Smooth muscle cell (in vitro differentiated cells): ENCODE results near the gene SOX13. TPM values are rescaled to one million over a fixed set of nuclear protein-coding genes. Genes with fewer than 3 reads are reported as not detected.

Experiments
- DNase-seq: peaks from one replicate; lab custom pipeline; 2025; ENCODE audit not compliant: unreplicated experiment; lab: John Stamatoyannopoulos, UW
- H2AFZ ChIP-seq: fragments of 200-600 bp; sonication (generic); 2 replicates; pipeline ENCODE4 v1.6.0; 2016; ENCODE audit warnings: antibody characterized with exemption, low read depth, mild to moderate bottlenecking
- H3F3A ChIP-seq: fragments of 200-600 bp; sonication (generic); 2 replicates; pipeline ENCODE4 v1.6.0; 2017; ENCODE audit warnings: antibody characterized with exemption, low read depth
- H3K27ac ChIP-seq: fragments of 200-600 bp; sonication (generic); 2 replicates; pipeline ENCODE4 v1.5.1; 2016; ENCODE audit warnings: low read depth, mild to moderate bottlenecking
- H3K27me3 ChIP-seq: fragments of 200-600 bp; sonication (generic); 2 replicates; pipeline ENCODE4 v1.6.1; 2016; ENCODE audit warnings: low read depth, mild to moderate bottlenecking
- H3K36me3 ChIP-seq: fragments of 200-600 bp; sonication (generic); 2 replicates; pipeline ENCODE4 v1.5.1; 2016; ENCODE audit warnings: low read depth
- H3K4me1 ChIP-seq: fragments of 200-600 bp; sonication (generic); 2 replicates; pipeline ENCODE4 v1.5.1; 2016; ENCODE audit warnings: low read depth
- H3K4me2 ChIP-seq: fragments of 200-600 bp; sonication (generic); 2 replicates; pipeline ENCODE4 v1.6.0; 2016; ENCODE audit warnings: mild to moderate bottlenecking
- H3K4me3 ChIP-seq: fragments of 200-600 bp; sonication (generic); 2 replicates; pipeline ENCODE4 v1.5.1; 2016; ENCODE audit warnings: mild to moderate bottlenecking
- H3K79me2 ChIP-seq: fragments of 200-600 bp; sonication (generic); 2 replicates; pipeline ENCODE4 v1.6.0; 2016; ENCODE audit warnings: low read depth, mild to moderate bottlenecking
- H3K9ac ChIP-seq: fragments of 200-600 bp; sonication (generic); 2 replicates; pipeline ENCODE4 v1.6.0; 2016; ENCODE audit warnings: low read depth
- H3K9me3 ChIP-seq: fragments of 200-600 bp; sonication (generic); replicated peaks from 2 replicates; pipeline ENCODE4 v1.5.1; 2016; ENCODE audit warnings: low read depth
- H4K20me1 ChIP-seq: fragments of 200-600 bp; sonication (generic); 2 replicates; pipeline ENCODE4 v1.6.0; 2016; ENCODE audit warnings: low read depth
- CTCF ChIP-seq: fragments of 200-600 bp; sonication (generic); IDR thresholded peaks from 2 replicates; pipeline ENCODE4 v1.5.1; 2017; ENCODE audit warnings: borderline replicate concordance, mild to moderate bottlenecking, antibody characterized with exemption; ENCODE audit not compliant: insufficient read depth, poor library complexity, severe bottlenecking
- WGBS: methylation state at CpG from one replicate; pipeline ENCODE4 v1.1.7; 2016; ENCODE audit warnings: low lambda C conversion rate; 5-methylcytosine and 5-hydroxymethylcytosine counted together
- polyA plus RNA-seq: library from polyadenylated mRNA; unstranded; fragments of >200 nt; fragmentation: Nextera tagmentation; extraction: Ambion mirVana; gene quantifications from 2 replicates; pipeline ENCODE4 v1.2.1, GENCODE V29; 2016
- total RNA-seq: library from RNA; depleted of rRNA; stranded (reverse); fragments of >200 nt; gene quantifications from 2 replicates; pipeline ENCODE4 v1.2.3, GENCODE V29; 2014

The SOX13 gene
- total and polyA plus RNA-seq, 2 experiments from 2014 or later: 0.41 to 2.3 TPM

DNA sequence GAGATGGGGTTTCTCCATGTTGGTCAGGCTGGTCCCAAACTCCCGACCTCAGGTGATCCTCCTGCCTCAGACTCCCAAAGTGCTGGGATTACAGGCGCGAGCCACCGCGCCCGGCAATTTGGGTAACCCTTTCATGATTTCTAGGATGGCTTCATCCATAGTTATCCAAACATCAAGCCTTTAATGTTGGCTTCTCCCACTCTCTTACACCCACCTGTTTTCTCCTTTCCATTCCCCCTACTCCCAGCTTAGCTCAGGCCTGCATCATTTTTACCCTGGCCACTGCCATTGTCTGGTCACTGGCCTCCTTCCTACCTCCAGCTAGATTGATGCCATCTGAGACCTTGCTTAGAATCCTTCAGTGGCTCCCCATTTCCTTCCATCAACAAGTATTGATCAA is 2.0 kb upstream of the SOX13 start:
- no peaks in the 10 kb centered on the region for H3F3A ChIP-seq
- 81% methylated on average over 6 of the region's 6 CpGs for WGBS
- H2AFZ ChIP-seq: no peak overlapping the region
- no peak overlapping the region for H3K4me3 ChIP-seq
- H4K20me1 ChIP-seq: no peaks in the 10 kb centered on the region
- DNase-seq: no peak
- no peaks in the 10 kb centered on the region for H3K27me3 ChIP-seq
- no peak overlapping the region for H3K9ac ChIP-seq
- no peak overlapping the region for H3K27ac ChIP-seq
- H3K4me2 ChIP-seq: no peak overlapping the region
- peaks cover 13% of the 10 kb centered on the region for H3K4me1 ChIP-seq
- TF ChIP-seq CTCF: no peak
- H3K36me3 ChIP-seq: no peaks in the 10 kb centered on the region
- no peaks in the 10 kb centered on the region for H3K9me3 ChIP-seq
- no peaks in the 10 kb centered on the region for H3K79me2 ChIP-seq

GRCh38 chr1:204073837-204074273 is 940 bp downstream of the SOX13 start:
- no peaks in the 10 kb centered on the region for H4K20me1 ChIP-seq
- no peaks in the 10 kb centered on the region for H3F3A ChIP-seq
- H3K9me3 ChIP-seq: no peaks in the 10 kb centered on the region
- peaks cover 22% of the 10 kb centered on the region for H3K4me1 ChIP-seq
- H3K27ac ChIP-seq: no peak overlapping the region
- DNase-seq: no peak
- no peaks in the 10 kb centered on the region for H3K36me3 ChIP-seq
- peak overlapping the region; percentile 92 for H2AFZ ChIP-seq
- peak overlapping the region; percentile 32 for H3K9ac ChIP-seq
- H3K27me3 ChIP-seq: no peaks in the 10 kb centered on the region
- under 1% methylated on average over 35 of the region's 39 CpGs for WGBS
- TF ChIP-seq CTCF: no peak
- no peaks in the 10 kb centered on the region for H3K79me2 ChIP-seq
- H3K4me3 ChIP-seq: peak overlapping the region; percentile 91
- peak overlapping the region; percentile 95 for H3K4me2 ChIP-seq

- H2AFZ ChIP-seq: peak overlapping the region; percentile 92
- H3K4me2 ChIP-seq: peak overlapping the region; percentile 95
- no peaks in the 10 kb centered on the region for H3K36me3 ChIP-seq
- no peaks in the 10 kb centered on the region for H3F3A ChIP-seq
- H3K9me3 ChIP-seq: no peaks in the 10 kb centered on the region
- no peak for TF ChIP-seq CTCF
- DNase-seq: peak; percentile 60
- peaks cover 23% of the 10 kb centered on the region for H3K4me1 ChIP-seq
- no peaks in the 10 kb centered on the region for H3K27me3 ChIP-seq
- H3K4me3 ChIP-seq: peak overlapping the region; percentile 91
- no peak overlapping the region for H3K9ac ChIP-seq
- WGBS: 1% methylated on average over 59 of the region's 65 CpGs
- no peak overlapping the region for H3K27ac ChIP-seq
- H4K20me1 ChIP-seq: no peaks in the 10 kb centered on the region
- H3K79me2 ChIP-seq: no peaks in the 10 kb centered on the region
These were observed 1.6 kb downstream of the SOX13 start for GRCh38 chr1:204074274-204075138.
